GM21390 (cell line): Measurements from ENCODE around the gene RPS21.

Source experiments
- ATAC-seq: cut with Tn5 transposase; IDR thresholded peaks from one replicate; pipeline ENCODE4 v1.9.1; 2021; ENCODE audit not compliant: unreplicated experiment

Gene RPS21

GRCh38 chr20:62376112-62377063, 10.5 kb upstream of the RPS21 start:
- ATAC-seq: no peak

DNA sequence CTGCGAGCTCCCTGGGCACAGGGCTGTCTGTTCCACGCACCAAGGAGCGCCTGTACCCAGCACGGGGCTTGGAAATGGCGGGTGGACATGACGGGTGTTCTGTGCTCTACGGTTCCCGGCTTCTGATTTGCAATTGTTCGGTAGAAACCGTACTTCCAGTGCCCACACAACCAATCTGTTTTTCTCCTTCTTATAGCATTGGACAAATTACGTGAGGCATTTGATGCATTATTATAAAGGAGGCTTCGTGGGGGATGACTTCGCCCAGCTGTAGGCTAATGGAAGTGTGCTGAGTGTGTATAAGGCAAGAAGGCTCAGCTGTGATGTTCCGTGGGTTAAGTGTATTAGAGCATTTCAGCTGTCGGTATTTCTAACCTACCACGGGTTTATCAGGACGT, 9.8 kb upstream of the RPS21 start:
- ATAC-seq: no peak

DNA sequence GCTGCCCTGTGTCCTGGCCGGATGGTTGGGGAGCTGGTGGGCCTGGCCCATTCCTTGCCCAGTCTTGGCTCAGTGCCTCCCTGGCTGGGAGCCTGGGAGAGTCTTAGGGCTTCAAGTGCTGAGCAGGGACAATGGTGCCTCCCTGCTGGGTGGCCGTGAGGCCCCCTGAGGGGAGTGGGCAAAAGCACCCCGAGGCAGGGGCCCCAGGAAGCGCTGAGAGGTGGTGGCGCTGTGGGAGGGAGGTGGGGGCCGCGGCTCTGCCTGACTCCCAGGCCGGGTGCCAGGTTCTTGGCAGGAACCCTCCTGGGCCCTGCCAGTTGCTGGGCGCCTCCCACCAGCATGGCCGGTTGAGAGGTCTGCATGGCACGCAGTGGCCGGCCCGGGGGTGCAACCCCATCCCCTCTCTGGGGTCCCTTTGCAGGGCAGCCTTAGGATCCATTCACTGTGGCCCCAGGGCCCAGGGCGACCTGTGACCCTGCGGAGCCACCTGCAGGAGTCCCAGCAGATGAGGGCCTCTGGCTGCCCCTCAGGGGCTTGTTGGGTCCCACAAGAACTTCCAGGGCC, 9.2 kb upstream of the RPS21 start:
- ATAC-seq: no peak

DNA sequence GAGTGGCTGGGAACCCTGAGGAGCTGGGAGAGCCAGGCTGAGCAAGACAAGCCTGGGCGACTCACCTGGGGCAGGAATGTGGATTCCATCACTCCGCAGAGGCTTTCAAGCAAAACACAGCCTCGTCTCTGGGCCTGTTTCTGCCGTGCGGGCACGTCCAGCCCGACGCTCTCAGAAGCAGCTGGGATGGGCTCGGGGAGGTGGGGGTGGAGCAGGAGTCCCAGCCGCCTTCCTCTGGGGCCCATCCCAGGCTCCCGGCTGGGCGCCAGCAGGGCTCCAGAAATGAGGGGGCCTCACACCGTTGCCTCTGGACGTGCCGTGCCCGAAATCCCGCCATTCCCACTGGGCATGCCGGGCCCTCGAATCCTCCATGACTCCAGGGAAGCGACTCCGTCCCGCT, 8.7 kb upstream of the RPS21 start:
- ATAC-seq: no peak

DNA sequence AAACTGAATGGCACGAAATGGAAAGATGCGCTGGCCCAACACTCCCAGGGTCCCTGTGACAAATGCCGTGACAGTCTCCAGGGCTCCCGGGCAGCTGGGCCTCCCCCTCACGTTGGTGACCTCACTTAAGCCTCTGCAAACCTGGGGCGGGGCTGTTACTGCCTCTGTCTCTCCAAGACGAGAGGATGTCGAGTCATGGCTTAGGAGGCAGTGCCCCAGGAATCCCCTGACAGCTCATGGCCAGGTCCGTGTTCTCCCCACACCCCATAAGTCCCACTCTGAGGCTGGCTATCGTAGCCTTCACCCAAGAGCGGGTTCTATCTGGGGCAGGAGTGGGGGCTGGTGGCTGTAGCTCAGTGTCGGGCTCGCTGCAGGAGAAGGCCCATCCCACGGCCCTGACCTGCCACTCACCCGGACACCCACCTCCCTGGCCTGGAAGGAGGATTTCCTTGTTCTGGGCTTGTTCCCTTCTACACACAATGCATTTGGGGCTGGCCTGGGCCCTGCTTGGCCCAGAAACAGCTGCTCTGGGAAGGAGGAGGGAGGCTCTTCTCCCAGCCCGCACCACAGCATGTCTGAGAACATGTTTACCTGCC, 5.6 kb upstream of the RPS21 start:
- no peak for ATAC-seq

DNA sequence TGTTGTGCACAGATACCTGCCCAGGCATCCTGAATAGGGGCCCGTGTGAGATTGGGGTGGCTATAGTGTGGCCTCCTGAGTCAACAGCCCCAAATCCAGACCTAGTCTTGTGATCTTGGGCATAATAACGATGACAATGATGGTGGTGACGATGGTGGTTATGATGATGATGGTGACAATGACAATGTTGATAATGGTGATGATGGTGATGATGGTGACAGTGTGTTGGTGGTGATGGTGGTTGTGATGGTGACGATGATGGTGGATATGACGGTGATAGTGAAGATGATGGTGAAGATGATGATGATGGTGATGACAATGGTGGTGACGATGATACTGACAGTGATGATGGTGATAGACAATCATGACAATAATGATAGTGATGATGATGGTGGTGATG, 5.1 kb upstream of the RPS21 start:
- ATAC-seq: no peak

DNA sequence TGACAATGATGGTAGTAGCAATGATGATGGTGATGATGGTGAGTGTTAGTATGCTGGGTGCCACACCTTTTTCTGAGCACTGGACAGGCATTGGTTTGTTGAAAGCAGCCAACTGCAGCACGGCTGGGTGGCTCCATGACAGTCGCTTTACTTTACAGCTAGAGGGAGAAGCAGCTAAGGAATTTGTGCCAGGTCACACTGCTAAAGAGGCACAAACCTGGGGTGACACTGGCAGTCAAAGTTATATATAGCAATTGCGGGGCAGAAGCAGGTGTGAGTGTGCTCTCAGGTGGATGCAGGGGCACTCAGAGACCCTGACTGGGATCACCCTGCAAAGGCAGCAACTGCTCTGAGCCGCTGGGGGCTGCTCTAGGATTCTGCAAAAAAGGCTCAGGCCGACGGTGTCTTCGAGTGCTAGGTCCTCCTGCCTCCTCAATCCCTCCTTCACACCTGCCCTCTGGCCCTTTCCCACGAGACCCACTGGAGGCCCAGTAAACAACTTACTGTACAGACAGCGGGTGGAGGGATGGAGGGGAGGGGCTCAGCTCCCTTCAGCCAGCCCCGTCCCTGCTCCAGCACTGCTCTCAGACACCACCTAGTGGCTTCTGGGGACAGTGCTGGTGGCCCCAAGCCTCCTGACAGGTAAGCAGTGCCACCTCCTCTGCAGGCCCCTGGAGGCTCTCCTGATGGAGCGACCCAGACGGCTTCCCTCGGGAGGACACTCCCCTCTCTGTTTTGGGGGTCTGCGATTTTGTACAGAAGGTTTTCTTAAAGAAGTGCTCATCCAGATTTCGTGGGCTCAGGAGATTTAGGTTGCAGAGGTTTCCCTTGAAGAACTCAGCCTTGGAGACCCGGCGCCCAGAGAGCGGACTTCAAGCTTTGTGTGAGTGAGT, 4.4 kb upstream of the RPS21 start:
- ATAC-seq: peak; percentile 50

- no peak for ATAC-seq
Measured at GRCh38 chr20:62387219-62387913, 463 bp downstream of the RPS21 start.

GRCh38 chr20:62387933-62388635, 1.2 kb downstream of the RPS21 start:
- ATAC-seq: no peak

DNA sequence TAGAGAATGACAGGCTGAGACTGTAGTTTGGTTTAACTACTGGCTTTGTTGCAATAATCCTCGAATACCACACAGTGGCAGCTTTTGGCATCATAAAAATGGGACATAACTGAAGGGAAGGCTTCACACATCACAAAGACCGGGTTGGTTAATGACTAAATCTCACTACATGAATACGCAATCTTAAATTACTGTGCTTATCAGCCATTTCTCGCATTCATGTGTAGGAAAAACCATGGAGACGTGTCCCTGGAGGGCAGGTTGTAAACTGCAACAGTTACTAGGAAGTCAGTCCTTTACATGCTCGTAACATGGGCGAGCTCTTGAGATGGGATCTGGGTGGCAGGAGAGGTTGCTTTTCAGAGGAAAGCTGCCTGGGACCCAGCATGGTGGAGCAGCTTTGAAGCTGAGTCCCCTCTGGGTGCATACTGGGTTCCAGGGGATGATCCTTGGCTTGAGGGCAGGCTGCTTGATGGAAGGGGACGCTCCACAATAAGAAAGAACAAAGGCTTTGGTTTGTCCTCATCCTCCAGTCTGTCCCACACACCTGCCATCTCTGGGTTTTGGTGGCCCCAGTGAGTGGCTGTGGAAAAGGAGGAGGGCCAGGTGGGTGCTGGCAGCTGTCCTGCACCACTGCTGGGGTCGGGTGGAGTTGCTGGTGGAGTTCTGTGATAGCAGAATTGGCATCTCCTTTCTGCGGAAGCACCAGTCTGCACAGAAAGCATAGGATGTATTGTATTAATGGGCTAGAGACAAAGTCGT, 2.1 kb downstream of the RPS21 start:
- no peak for ATAC-seq

- ATAC-seq: no peak
Measured at GRCh38 chr20:62389601-62390087, 2.7 kb downstream of the RPS21 start.

DNA sequence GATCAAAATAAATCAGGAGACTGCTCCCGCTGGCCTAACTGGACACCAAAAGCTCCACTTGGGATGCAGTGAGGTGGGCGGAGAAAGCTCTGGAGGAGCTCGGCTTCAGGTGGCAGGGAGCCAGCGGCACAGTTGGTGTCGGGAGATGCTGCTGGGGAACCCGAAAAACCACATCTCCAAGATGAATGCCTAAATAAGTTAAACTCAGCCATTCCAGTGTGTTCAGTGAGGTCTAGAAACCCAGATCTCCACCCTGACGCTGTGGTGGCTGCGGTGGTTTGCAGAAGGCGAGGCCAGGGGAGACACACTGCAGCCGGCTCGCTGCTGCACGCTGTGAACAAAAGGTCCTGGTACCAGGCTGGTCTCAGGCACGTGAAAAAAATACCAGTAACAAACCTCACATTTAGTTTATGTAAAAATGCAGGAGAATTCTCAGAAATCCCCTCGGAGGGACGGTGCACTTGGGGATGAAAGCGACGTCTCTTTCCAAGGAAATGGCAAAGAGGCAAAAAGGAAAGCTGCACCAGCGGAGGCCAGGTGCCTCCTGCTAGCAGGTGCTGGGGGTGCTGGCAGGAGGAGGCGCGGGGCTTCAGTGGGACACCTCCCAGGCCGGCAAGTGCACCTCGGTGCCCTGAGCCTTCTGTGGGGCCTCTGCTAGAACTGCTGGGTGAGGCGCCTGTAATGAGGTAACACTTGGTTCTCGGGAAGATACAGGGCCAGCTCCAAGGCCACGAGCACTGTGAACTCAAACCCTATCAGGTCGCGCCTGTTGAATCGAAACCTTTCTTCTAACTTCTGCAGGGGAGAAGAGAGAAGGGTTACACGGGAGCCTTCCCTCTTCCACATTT, 3.6 kb downstream of the RPS21 start:
- no peak for ATAC-seq

- ATAC-seq: no peak
Measured at GRCh38 chr20:62391165-62392076, 4.5 kb downstream of the RPS21 start.

- no peak for ATAC-seq
Measured at GRCh38 chr20:62392077-62392418, 5.1 kb downstream of the RPS21 start.

GRCh38 chr20:62392621-62393334, 5.9 kb downstream of the RPS21 start:
- ATAC-seq: no peak

GRCh38 chr20:62393335-62393665, 6.4 kb downstream of the RPS21 start:
- ATAC-seq: no peak

- no peak for ATAC-seq
Measured at GRCh38 chr20:62393830-62394229, 6.9 kb downstream of the RPS21 start.
